Amygdala (tissue), 56 donors: ENCODE results near the gene CTBP1.

Experiments used
- DNase-seq, 56 donors: peaks; one replicate each; lab custom pipeline; 2025; lab: John Stamatoyannopoulos, UW

CTBP1 gene

DNA sequence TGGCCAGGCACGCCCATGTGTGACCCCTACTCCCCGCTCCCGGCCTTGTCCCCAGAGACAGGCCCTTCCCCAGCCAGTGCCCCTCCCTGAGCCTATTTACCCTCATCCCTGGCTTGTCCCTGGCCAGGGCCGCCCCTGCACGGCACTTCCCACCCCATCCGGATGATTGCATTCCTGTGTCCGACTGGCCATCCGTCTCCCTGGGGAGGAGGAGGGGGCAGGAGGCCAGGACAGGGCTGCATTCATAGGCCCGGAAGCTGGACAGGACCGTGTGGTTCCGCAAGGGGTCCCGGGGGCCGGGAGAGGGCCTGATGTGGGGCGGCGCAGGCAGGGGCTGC, 22.8 kb downstream of the CTBP1 start:
- no peak for DNase-seq

DNA sequence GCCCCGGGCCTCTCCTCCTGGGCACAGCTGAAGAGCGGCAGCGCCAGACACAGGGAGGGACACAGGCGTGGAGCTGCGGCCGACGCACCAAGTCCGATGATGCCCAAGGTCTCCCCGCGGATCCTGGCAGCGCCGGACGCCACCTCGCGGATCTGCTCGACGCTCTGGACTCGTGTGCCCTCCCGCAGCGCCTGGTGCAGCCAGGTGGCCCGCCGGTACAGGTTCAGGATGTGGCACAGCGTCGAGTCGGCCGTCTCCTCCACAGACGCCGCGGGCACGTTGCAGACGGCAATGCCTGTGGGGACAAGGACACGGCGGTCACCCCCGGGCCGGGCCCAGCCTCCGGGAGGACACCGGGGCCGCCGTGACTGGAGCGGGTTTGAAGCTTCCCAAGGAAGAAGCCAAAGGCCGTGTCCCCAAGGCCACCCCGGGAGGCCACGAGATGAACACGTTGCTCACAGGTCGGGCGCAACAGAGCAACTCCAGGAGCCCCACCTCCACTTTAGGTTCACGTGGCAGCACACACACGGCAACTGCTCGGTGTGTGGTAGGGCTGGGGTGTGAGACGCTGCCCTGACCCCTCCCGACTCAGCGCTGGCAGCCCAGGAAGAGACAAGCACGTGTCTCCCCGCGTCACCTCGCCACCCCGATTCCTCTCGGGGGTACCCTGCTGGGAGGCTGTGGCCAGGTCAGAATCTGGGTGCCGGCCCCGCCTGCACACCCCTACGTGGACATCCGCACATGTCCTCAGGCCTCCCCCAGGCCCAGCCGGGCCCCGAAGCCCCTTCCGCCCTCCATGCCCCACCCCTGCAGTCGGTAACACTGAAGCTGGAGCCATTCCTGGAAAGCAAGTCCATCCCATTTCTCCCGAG, 23.4 kb downstream of the CTBP1 start:
- no peak for DNase-seq

GRCh38 chr4:1223841-1224809, 24.8 kb downstream of the CTBP1 start:
- no peak for DNase-seq

DNA sequence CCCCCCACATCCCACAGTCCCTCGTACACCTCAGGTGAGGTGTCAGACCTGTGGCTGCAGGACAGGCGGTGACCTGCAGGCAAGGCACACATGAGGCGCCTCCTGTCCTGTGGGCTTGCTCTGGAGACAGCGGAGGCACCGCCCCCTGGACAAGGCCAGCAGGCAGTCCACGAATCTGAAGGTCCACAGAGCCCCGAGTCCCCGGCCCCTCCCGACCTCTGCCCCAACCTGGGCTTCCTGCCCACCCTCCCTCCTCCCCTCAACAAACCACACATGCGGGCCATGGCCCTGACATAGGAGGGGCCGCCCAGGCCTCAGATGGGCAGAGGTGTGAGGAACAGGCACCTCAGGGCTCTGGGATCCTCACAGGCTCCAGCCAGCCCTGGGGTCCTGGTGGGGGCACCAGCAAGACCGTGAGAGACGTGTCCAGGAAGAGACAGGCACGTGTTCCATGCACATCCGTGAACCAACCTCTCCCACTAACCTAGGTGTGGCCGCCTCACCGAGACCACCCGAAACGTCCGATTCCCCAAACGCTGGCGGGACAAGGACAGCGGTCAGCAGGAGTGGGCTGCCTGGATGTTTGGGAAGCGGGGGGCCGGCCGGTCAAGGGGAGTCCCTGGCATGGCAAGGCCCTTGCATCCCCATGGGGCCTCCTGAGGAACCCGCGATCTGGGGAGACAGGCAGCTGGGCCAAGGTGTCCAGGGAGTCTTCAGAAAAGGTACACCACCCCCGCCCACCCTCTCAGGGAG, 25.8 kb downstream of the CTBP1 start:
- no peak for DNase-seq

- DNase-seq = no peak
Measured at GRCh38 chr4:1222036-1222789, 26.7 kb downstream of the CTBP1 start.

- no peak for DNase-seq
Measured at GRCh38 chr4:1221155-1221870, 27.6 kb downstream of the CTBP1 start.

- DNase-seq = no peak
Measured at GRCh38 chr4:1220566-1220965, 28.4 kb downstream of the CTBP1 start.

DNA sequence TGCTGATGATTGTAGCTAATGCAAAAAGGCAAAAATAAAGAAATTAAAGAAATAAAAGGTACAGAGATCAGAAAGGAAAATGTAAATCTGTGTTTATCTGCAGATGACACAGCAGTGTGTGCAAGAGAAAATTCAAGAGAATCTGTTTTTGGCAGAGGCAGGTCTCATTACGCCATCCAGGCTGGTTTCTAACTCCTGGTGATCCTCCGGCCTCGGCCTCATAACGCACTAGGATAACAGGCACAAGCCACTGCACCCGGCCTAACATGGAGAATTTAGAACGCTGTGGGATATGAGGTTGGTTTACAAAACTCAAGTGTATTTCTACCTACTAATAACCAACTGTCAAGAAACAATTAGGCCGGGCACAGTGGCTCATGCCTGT, 29.4 kb downstream of the CTBP1 start:
- DNase-seq = no peak

DNA sequence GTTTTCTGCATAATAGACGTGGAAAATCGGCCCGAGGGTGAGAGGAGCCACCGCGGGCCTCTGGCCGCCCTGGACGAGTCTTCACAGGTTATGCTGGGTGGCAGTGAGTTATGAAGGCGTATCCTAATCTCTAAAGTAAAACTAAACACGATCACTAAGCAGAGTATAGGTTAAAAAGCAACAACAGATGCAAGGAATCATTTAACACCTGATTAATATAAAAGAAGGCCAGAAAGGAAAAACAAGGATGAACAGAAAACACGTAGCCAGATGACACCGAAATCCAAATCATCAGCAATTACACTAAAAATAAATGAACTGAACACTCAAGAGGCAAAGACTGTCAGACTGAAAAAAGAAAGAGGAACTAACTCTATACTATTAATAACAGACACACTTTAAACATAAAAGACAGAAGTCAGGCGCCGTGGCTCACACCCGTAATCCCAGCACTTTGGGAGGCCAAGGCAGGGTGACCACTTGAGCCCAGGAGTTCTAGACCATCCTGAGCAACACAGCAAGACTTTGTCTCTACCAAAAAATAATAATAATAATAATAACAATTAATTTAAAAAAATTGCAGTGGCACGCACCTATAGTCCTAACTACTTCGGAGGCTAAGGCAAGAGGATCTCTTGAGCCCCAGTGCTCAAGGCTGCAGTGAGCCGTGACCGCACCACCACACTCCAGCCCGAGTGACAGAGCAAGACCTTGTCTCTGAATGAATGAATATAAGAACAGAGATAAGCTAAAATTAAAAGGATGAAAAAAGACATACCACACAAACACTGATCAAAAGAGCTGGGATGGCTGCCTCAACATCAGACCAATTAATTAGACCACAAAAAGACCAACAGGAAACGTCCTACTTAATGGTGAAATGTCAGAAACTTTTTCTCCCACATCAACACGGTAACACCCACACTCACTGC, 30.0 kb downstream of the CTBP1 start:
- no peak for DNase-seq

- DNase-seq = no peak
Measured at GRCh38 chr4:1217366-1217765, 31.6 kb downstream of the CTBP1 start.

- peak in 5 of 56 donors; percentile 17 to 25 (median 21) for DNase-seq
Measured at GRCh38 chr4:1216869-1217294, 32.0 kb downstream of the CTBP1 start.

DNA sequence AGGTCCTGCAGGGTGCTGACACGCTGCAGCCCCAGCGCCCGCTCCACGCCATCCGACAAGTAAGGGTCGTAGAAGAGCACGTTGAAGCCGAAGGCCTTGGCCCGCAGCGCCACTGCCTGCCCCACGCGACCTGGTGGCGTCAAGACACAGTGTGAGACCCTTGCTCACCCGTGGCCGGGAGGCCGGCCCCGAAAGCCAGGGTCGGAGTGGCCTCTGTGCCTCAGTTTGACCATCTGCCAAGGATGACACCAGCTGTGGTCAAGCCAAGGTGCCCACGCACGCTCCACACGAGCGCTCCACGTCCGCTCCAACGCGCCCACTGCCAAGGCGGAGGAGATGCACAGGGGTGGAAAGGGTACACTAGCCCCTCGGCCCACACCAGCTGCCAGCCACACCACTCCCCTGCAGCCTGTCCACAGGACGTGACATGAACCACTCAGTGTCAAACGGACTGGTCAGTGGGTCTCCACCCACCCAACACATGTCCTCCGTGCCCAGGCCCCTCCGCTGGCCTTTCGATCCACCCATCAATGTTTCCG, 32.8 kb downstream of the CTBP1 start:
- DNase-seq = no peak

DNA sequence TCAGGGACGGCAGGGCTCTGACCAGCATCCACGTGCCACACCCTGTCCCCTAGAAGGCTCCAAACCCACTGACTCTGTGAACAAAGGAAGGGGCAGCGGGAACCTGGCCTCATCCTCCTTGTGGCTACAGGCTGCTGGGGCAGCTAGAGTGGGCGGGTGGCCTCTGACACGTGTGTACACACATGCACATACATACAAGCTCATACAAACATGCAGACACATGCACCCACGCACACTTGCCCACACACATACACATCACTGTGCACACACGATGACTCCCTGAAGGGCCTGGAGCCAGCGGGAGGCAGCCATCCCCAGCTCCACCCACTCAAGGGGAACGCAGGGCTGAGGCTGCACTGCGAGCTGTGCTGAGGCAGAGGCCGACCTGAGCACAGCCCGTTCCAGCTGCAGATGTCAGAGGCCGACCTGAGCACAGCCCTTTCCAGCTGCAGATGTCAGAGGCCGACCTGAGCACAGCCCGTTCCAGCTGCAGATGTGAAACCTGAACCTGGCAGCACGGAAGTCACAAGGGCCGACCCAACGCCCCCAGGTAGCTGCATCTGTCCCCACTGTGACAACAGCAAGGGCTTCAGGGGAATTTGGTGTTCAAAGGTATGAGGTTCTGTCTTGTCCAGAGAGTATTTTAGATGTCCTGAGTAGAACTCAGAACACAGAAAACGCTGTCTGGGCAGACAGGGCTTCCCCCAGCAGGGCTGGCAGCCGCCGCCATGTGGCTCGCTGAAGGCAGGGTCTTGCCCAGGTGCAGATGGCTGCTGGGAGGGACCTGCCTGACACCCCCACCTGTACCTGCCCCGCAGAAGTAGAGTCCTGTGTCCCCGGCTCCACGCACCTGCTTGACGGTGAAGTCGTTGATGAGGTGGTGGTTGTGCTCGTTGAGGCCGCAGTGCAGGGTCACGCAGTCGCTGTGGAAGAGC, 33.5 kb downstream of the CTBP1 start:
- DNase-seq = no peak

- DNase-seq = no peak
Measured at GRCh38 chr4:1214101-1215095, 34.5 kb downstream of the CTBP1 start.

DNA sequence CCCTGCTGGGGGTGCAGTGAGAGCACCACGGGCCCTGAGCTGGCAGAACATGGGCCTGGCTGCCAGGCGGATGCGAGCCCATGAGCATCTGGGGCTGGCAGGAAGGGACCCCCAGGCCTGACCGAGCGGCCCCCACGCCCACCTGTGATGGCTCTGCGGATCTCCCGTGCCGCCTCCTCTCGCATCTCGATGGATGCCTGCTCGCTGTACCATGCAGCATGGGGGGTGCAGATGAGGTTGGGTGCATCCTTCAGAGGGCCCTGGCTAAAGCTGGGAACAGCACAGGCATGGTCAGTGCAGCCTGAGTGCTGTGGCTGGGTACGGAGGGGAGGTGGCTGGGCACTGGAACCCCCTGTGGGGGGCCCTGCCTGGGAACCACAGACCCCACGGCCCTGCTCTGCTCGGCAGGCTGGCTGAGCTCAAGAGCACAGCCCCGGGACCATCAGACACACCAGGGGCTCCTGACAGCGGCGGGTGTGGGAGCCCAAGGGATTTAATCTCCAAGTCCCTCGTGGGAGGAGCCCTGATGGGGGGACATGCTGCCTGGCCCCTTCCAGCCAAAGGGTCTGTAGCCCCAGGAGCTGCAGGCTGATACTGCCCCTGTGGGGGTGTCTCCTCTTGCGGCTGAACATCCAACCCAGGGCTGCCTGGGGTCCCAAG, 35.5 kb downstream of the CTBP1 start:
- no peak for DNase-seq
